ENCODE measurements around the gene RC3H1. TPM values are rescaled to one million over a fixed set of nuclear protein-coding genes. Genes with fewer than 3 reads are reported as not detected.

RC3H1 gene
- polyA plus RNA-seq, 1 of the 3 experiments (the other 2 are of a cell fraction) = 2.9 TPM

GRCh38 chr1:173893611-173894010 lies 128.5 kb downstream of the RC3H1 start:
- CTCF ChIA-PET = no interaction called here
- Histone ChIP-seq H3K4me3 (ENCODE audit: low read depth in 2 of 2, low read length in 1 of 2) (no peak overlapping the region), H4K20me1 (ENCODE audit: insufficient read depth) (no peaks in the 10 kb centered on the region), H3K4me1 (ENCODE audit: control insufficient read depth in 1 of 2, insufficient read depth in 2 of 2, low read depth in 1 of 2, low read length in 1 of 2) (no peaks in the 10 kb centered on the region; a peak in 1 of 4 replicates), H3K4me2 (no peak overlapping the region), H3K79me2 (ENCODE audit: insufficient read depth) (no peaks in the 10 kb centered on the region), H3K27me3 (ENCODE audit: insufficient read depth) (no peaks in the 10 kb centered on the region), H2AFZ (ENCODE audit: low read depth) (no peak overlapping the region), H3F3A (replicated peaks; ENCODE audit: insufficient read depth) (no peaks in the 10 kb centered on the region), H3K9ac (no peak overlapping the region), H3K36me3 (replicated peaks in 1 of 2; ENCODE audit: control insufficient read depth in 1 of 2, insufficient read depth in 2 of 2, low read length in 1 of 2) (peaks cover 7 to 44% of the 10 kb centered on the region in 2 experiments), H3K27ac (ENCODE audit: low read depth in 2 of 2, low read length in 1 of 2) (no peak overlapping the region), H3K9me3 (no peaks in the 10 kb centered on the region), H3K9me2 (no peaks in the 10 kb centered on the region)
- POLR2A ChIA-PET = no interaction called here
- 92% methylated on average over 1 of the region's 1 CpG for WGBS (ENCODE audit: low lambda C conversion rate)
- TF ChIP-seq MAX (IDR thresholded peaks at IDR 0.05; ENCODE audit: low read depth) (no peak), NRF1 (IDR thresholded peaks at IDR 0.05; ENCODE audit: low read depth, low read length) (no peak), ZBTB33 (IDR thresholded peaks at IDR 0.05; ENCODE audit: borderline replicate concordance, low read depth) (no peak), GABPA (IDR thresholded peaks at IDR 0.05; ENCODE audit: low read depth) (no peak), RCOR1 (IDR thresholded peaks at IDR 0.05; ENCODE audit: low read length) (no peak), JUND (IDR thresholded peaks at IDR 0.05) (no peak), EP300 (IDR thresholded peaks at IDR 0.05; ENCODE audit: borderline replicate concordance in 1 of 2, low read depth in 1 of 2, low read length in 1 of 2) (no peak), MEF2A (IDR thresholded peaks at IDR 0.05; ENCODE audit: borderline replicate concordance, low read depth) (no peak), SIN3A (IDR thresholded peaks at IDR 0.05; ENCODE audit: borderline replicate concordance, low read depth, low read length) (no peak), NFIC (IDR thresholded peaks at IDR 0.05; ENCODE audit: borderline replicate concordance) (no peak), ELF1 (IDR thresholded peaks at IDR 0.05) (no peak), TEAD4 (IDR thresholded peaks at IDR 0.05; ENCODE audit: borderline replicate concordance, insufficient read depth) (no peak), RXRA (IDR thresholded peaks at IDR 0.05; ENCODE audit: borderline replicate concordance, low read depth) (no peak), EZH2phosphoT487 (IDR thresholded peaks at IDR 0.05; ENCODE audit: borderline replicate concordance, low read depth) (no peak), YY1 (IDR thresholded peaks at IDR 0.05; ENCODE audit: low read depth) (no peak)
- DNase-seq = no peak

GRCh38 chr1:173889885-173890284 lies 132.3 kb downstream of the RC3H1 start:
- H3K4me3 ChIP-seq (ENCODE audit: low read depth in 2 of 2, low read length in 1 of 2) = no peak overlapping the region
- H3K9me3 ChIP-seq = no peaks in the 10 kb centered on the region
- no peak overlapping the region for H2AFZ ChIP-seq (ENCODE audit: low read depth)
- H3K9ac ChIP-seq = no peak overlapping the region
- no peaks in the 10 kb centered on the region for H3K9me2 ChIP-seq
- 93% methylated on average over 2 of the region's 2 CpGs for WGBS (ENCODE audit: low lambda C conversion rate)
- no peak overlapping the region for H3K4me2 ChIP-seq
- TF ChIP-seq TEAD4 (IDR thresholded peaks at IDR 0.05; ENCODE audit: borderline replicate concordance, insufficient read depth) (no peak), TAF1 (IDR thresholded peaks at IDR 0.05; ENCODE audit: borderline replicate concordance, low read depth, low read length) (no peak), PBX3 (IDR thresholded peaks at IDR 0.05) (no peak), POLR2AphosphoS5 (IDR thresholded peaks at IDR 0.05; ENCODE audit: low read depth, low read length) (no peak), NRF1 (IDR thresholded peaks at IDR 0.05; ENCODE audit: low read depth, low read length) (no peak), YY1 (IDR thresholded peaks at IDR 0.05; ENCODE audit: low read depth) (no peak), SIN3A (IDR thresholded peaks at IDR 0.05; ENCODE audit: borderline replicate concordance, low read depth, low read length) (no peak), RCOR1 (IDR thresholded peaks at IDR 0.05; ENCODE audit: low read length) (no peak), NFIC (IDR thresholded peaks at IDR 0.05; ENCODE audit: borderline replicate concordance) (no peak), RFX5 (IDR thresholded peaks at IDR 0.05; ENCODE audit: low read length) (no peak), RXRA (IDR thresholded peaks at IDR 0.05; ENCODE audit: borderline replicate concordance, low read depth) (no peak), USF1 (IDR thresholded peaks at IDR 0.05; ENCODE audit: borderline replicate concordance, low read depth) (no peak), MAX (IDR thresholded peaks at IDR 0.05; ENCODE audit: low read depth) (no peak), RAD21 (IDR thresholded peaks at IDR 0.05; ENCODE audit: low read length) (no peak), GATA2 (CRISPR knock-in tag; IDR thresholded peaks at IDR 0.05) (no peak)
- H3K27ac ChIP-seq (ENCODE audit: low read depth in 2 of 2, low read length in 1 of 2) = no peak overlapping the region
- H3K79me2 ChIP-seq (ENCODE audit: insufficient read depth) = no peaks in the 10 kb centered on the region
- peaks cover 36 to 68% of the 10 kb centered on the region in 2 experiments for H3K36me3 ChIP-seq (replicated peaks in 1 of 2; ENCODE audit: control insufficient read depth in 1 of 2, insufficient read depth in 2 of 2, low read length in 1 of 2)
- H3K27me3 ChIP-seq (ENCODE audit: insufficient read depth) = no peaks in the 10 kb centered on the region
- H3F3A ChIP-seq (replicated peaks; ENCODE audit: insufficient read depth) = no peaks in the 10 kb centered on the region
- no peaks in the 10 kb centered on the region for H3K4me1 ChIP-seq (ENCODE audit: control insufficient read depth in 1 of 2, insufficient read depth in 2 of 2, low read depth in 1 of 2, low read length in 1 of 2)
- ChIA-PET POLR2A (no interaction called here), CTCF (no interaction called here)
- no peaks in the 10 kb centered on the region for H4K20me1 ChIP-seq (ENCODE audit: insufficient read depth)
- no peak for DNase-seq
